ENCODE data around the gene ANXA2. TPM values are rescaled to one million over a fixed set of nuclear protein-coding genes. Genes with fewer than 3 reads are reported as not detected.

ANXA2 gene
- total RNA-seq, 2 experiments from 2014 or later: 16.9 to 18.0 TPM

DNA sequence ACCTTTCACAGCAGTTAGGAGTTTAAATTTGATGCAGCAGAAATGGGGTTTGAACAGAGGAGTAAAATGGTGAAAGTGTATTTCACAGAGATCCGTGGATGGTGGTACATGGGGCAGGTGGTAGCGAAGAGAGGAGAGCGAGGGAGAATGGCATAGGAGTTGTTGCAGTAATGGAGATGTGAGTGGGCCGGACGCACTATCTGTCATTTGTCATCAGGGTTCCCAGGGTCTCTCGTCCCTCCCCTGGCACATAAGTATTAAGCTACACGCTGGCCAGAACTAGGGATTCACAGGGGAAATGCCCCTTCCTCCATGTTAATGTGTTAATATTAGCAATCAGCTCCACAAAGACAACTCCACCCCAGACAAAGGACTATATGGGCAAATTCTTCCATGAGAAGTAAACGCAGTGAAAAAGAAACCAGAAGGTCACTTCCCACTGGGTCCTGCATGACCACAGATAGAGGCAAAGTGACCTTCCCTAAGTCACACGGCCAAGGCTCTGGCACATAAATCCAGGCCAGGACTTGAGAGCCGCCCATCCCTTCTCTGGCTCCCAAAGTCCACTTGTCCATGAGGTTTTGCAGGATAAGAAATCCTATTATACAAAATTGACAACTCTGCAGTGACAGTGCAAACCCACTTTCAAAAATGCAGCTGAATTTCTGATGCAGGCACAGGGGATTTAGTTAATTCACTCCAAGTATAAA lies 42.5 kb downstream of the ANXA2 start:
- peaks cover 11% of the 10 kb centered on the region for H3K36me3 Mint-ChIP-seq (ENCODE audit: low read depth)
- no peak for DNase-seq
- peaks cover 3% of the 10 kb centered on the region for H3K9me3 Mint-ChIP-seq
- no peak overlapping the region for H3K4me3 Mint-ChIP-seq
- CTCF ChIA-PET: interaction anchor here (0.7 kb wide), 1 partner anchor 1766 kb away, joined by 4 read pairs; no protein-coding TSS in a partner anchor
- H3K27me3 Mint-ChIP-seq (ENCODE audit: low read depth): no peaks in the 10 kb centered on the region
- no peaks in the 10 kb centered on the region for H3K4me1 Mint-ChIP-seq (ENCODE audit: low read depth)
- intact Hi-C loops (cut with micrococcal nuclease): no loop called here
- no peak overlapping the region for H3K27ac Mint-ChIP-seq

DNA sequence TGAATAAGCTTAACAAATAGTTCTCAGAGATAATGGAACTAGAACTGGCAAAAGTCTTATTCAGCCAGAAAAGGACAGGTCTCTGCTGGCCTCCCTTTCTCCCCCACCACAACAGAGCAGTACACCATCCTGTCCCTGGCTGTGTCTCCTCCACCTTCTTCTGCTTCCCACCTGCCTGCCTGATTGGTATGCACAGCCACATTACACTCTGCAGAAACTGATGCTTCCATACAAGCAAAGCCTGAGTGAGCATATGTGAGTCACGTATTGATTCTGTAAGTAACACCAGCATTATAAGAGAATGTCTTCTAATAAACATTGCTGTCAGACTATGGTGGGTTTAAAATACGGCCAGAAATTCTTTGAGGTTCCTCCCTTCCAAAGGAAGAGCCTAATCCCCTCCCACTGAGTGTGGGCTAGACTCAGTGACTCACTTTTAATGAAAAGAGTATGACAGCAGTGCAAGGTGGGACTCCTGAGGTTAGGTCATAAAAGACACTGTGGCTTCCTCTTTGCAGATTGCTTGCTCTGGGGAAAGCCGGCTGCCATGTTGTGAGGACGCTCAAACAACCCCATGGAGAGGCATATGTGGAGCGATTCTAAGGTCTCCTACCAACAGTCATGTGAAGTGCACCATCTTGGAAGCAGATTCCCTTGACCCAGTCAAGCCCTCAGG lies 44.4 kb downstream of the ANXA2 start:
- no peak for DNase-seq
- H3K36me3 Mint-ChIP-seq (ENCODE audit: low read depth): peaks cover 15% of the 10 kb centered on the region
- H3K27me3 Mint-ChIP-seq (ENCODE audit: low read depth): no peaks in the 10 kb centered on the region
- no peak overlapping the region for H3K4me3 Mint-ChIP-seq
- H3K27ac Mint-ChIP-seq: no peak overlapping the region
- peaks cover 3% of the 10 kb centered on the region for H3K9me3 Mint-ChIP-seq
- CTCF ChIA-PET: no interaction called here
- H3K4me1 Mint-ChIP-seq (ENCODE audit: low read depth): no peaks in the 10 kb centered on the region
- intact Hi-C loops (cut with micrococcal nuclease): no loop called here

DNA sequence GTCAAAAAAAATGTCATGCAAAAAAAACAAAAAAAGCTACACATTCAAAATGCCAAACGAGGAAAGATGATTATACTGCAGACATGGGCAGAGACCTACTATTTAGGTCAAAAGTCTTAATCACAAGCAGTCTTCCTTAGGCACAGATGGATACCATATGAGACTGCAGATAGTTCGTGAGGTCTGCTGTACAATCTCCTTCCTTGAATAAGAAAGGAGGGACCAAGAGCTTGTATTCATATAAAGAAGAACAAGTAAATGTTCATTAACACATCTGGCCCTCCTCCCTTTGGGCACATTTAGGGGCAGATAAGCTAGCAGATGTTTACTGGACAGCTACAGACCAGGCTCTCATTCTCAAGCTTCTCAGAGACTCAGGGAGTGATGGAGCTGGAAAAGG lies 45.3 kb downstream of the ANXA2 start:
- H3K36me3 Mint-ChIP-seq (ENCODE audit: low read depth): peaks cover 18% of the 10 kb centered on the region
- CTCF ChIA-PET: interaction anchor here (0.6 kb wide), 1 partner anchor 8 kb away, joined by 3 read pairs; no protein-coding TSS in a partner anchor

DNA sequence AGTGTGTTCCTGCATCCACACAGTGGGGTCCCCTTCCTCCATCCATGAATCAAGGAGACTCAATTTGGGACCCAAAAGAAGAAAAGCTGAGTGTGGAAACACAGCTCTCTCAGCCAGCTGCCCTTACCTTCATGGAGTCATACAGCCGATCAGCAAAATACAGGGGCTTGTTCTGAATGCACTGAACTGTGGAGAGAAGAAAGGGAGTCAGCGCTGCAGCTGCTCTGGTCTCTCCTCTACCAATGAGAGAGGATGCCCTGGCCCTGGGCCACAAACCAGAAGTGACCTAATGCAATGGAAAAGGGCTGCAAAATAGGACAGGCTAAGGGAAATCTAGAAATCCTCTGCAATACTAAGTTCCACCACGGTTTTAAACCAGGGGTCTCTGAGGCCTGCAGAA lies 46.7 kb downstream of the ANXA2 start:
- intact Hi-C loops (cut with micrococcal nuclease): no loop called here
- CTCF ChIA-PET: interaction anchor here (0.6 kb wide), 1 partner anchor 814 kb away, joined by 3 read pairs; no protein-coding TSS in a partner anchor
- Mint-ChIP-seq H3K36me3 (ENCODE audit: low read depth) (peaks cover 18% of the 10 kb centered on the region), H3K4me1 (ENCODE audit: low read depth) (no peaks in the 10 kb centered on the region), H3K4me3 (no peak overlapping the region), H3K27me3 (ENCODE audit: low read depth) (no peaks in the 10 kb centered on the region), H3K9me3 (peaks cover 3% of the 10 kb centered on the region), H3K27ac (no peak overlapping the region)
- no peak for DNase-seq

More for the DNA sequence above, 45.3 kb downstream of the ANXA2 start:
- peaks cover 3% of the 10 kb centered on the region for H3K9me3 Mint-ChIP-seq
- H3K27ac Mint-ChIP-seq: no peak overlapping the region
- intact Hi-C loops (cut with micrococcal nuclease): no loop called here
- H3K4me1 Mint-ChIP-seq (ENCODE audit: low read depth): no peaks in the 10 kb centered on the region
- no peak for DNase-seq
- no peaks in the 10 kb centered on the region for H3K27me3 Mint-ChIP-seq (ENCODE audit: low read depth)
- no peak overlapping the region for H3K4me3 Mint-ChIP-seq

DNA sequence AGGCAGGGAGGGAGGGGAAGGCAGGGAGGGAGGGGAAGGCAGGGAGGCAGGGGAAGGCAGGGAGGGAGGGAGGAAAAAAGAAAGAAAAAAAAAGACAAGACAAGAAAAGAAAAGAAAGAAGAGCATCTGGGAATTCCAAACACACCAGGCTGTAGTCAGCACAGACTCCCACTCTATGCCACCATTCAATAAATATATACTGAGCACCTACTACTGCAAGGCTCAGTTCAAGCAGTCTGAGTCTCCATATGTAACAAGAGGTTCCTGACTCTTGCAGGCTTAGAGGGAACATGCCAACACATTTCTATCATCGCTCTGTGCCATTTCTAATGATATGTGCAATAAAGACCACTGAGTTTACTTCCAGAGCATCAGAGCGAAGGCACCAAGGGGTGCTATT lies 47.7 kb downstream of the ANXA2 start:
- H3K9me3 Mint-ChIP-seq: peaks cover 3% of the 10 kb centered on the region
- CTCF ChIA-PET: no interaction called here
- no peak for DNase-seq
- no peaks in the 10 kb centered on the region for H3K27me3 Mint-ChIP-seq (ENCODE audit: low read depth)
- no peak overlapping the region for H3K4me3 Mint-ChIP-seq
- H3K27ac Mint-ChIP-seq: no peak overlapping the region
- intact Hi-C loops (cut with micrococcal nuclease): no loop called here
- H3K4me1 Mint-ChIP-seq (ENCODE audit: low read depth): no peaks in the 10 kb centered on the region
- peaks cover 18% of the 10 kb centered on the region for H3K36me3 Mint-ChIP-seq (ENCODE audit: low read depth)

DNA sequence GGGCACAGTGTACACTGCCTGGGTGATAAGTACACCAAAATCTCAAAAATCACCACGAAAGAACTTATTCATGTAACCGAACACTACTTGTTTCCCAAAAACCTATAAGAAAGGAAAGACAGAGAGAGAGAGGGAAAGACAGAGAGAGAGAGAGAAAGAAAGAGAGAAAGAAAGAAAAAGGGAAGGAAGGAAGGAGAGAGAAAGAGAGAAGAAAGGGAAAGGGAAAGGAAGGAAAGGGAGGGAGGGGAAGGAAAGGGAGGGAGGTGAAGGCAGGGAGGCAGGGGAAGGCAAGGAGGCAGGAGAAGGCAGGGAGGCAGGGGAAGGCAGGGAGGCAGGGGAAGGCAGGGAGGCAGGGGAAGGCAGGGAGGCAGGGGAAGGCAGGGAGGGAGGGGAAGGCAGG lies 48.2 kb downstream of the ANXA2 start:
- Mint-ChIP-seq H3K27me3 (ENCODE audit: low read depth) (no peaks in the 10 kb centered on the region), H3K4me1 (ENCODE audit: low read depth) (no peaks in the 10 kb centered on the region), H3K27ac (no peak overlapping the region), H3K36me3 (ENCODE audit: low read depth) (peaks cover 18% of the 10 kb centered on the region), H3K4me3 (no peak overlapping the region), H3K9me3 (peaks cover 3% of the 10 kb centered on the region)
- CTCF ChIA-PET: no interaction called here
- no peak for DNase-seq
- intact Hi-C loops (cut with micrococcal nuclease): no loop called here

DNA sequence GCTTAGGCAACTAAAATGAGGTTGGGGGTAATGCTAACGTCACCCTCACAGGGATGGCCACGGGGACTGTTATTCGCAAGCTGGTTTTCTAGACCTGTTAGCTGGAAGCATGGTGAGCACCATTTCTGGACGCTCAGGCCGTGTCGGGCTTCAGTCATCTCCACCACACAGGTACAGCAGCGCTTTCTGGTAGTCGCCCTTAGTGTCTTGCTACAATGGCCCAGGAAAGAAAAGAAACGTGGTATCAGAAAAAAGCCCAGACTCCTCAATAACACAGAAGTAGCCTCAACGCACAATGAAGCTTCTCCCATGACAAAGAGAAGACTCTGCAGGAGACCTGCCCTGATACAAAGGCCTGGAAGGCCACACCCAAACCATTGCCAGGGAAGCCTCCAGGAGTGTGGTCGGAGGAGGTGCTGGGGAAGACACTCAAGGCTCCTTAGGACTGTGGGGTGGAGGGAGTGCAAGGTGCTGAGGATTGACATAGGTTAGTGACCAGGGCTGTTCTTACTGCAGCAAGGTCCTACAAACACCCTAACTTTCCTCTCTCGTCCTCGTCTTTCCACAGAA lies 50.2 kb downstream of the ANXA2 start:
- H3K27ac Mint-ChIP-seq: no peak overlapping the region
- intact Hi-C loops (cut with micrococcal nuclease): no loop called here
- no peaks in the 10 kb centered on the region for H3K27me3 Mint-ChIP-seq (ENCODE audit: low read depth)
- CTCF ChIA-PET: interaction anchor here (1.1 kb wide), 1 partner anchor 12 kb away, joined by 3 read pairs; no protein-coding TSS in a partner anchor
- no peaks in the 10 kb centered on the region for H3K9me3 Mint-ChIP-seq
- no peak for DNase-seq
- H3K4me3 Mint-ChIP-seq: no peak overlapping the region
- H3K36me3 Mint-ChIP-seq (ENCODE audit: low read depth): peaks cover 7% of the 10 kb centered on the region
- peaks cover 2% of the 10 kb centered on the region for H3K4me1 Mint-ChIP-seq (ENCODE audit: low read depth)

DNA sequence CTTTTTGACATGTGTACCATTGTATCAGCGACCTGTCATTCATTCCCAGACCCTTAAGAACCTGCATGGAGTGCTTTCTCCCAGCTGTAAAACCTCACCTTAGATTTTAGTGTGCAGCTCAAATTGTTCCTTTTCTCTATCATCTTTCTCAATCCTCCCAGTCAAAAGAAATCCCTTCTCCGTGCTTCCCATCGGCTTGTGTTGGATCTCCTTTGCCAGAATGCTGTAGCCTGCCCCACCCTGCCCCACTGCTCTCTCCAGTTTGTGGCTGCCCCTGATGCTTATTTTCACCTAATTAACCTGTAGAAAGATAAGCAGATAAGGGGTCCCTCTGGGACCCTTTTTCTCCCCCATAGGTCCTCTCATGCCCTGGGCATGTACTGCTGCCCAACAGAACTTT lies 51.1 kb downstream of the ANXA2 start:
- no peak overlapping the region for H3K4me3 Mint-ChIP-seq
- no peak for DNase-seq
- CTCF ChIA-PET: no interaction called here
- H3K27me3 Mint-ChIP-seq (ENCODE audit: low read depth): no peaks in the 10 kb centered on the region
- peaks cover 7% of the 10 kb centered on the region for H3K36me3 Mint-ChIP-seq (ENCODE audit: low read depth)
- no peaks in the 10 kb centered on the region for H3K9me3 Mint-ChIP-seq
- H3K27ac Mint-ChIP-seq: no peak overlapping the region
- intact Hi-C loops (cut with micrococcal nuclease): no loop called here
- peaks cover 2% of the 10 kb centered on the region for H3K4me1 Mint-ChIP-seq (ENCODE audit: low read depth)

DNA sequence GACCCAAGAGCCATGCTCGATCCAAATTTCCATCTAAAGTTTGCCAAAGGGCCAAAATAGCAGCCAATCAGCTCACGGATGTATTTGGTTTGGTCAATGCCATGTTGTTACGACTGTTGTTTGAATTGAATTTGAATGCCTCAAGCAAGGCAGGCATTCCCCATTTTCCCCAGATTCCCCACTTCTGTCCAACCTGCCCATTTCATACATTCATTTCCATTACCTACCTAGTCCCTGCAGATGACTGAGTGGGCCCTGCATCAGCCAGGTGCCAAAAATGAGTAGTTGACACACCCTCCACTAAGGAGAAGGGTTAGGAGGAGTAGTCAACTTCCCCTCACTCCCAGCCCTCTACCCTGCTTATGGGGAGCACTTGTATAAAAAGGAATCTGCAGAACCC lies 51.7 kb downstream of the ANXA2 start:
- H3K36me3 Mint-ChIP-seq (ENCODE audit: low read depth): peaks cover 7% of the 10 kb centered on the region
- H3K27ac Mint-ChIP-seq: no peak overlapping the region
- peaks cover 2% of the 10 kb centered on the region for H3K4me1 Mint-ChIP-seq (ENCODE audit: low read depth)
- no peak overlapping the region for H3K4me3 Mint-ChIP-seq
- intact Hi-C loops (cut with micrococcal nuclease): no loop called here
- no peaks in the 10 kb centered on the region for H3K27me3 Mint-ChIP-seq (ENCODE audit: low read depth)
- H3K9me3 Mint-ChIP-seq: no peaks in the 10 kb centered on the region
- CTCF ChIA-PET: no interaction called here
- DNase-seq: no peak

DNA sequence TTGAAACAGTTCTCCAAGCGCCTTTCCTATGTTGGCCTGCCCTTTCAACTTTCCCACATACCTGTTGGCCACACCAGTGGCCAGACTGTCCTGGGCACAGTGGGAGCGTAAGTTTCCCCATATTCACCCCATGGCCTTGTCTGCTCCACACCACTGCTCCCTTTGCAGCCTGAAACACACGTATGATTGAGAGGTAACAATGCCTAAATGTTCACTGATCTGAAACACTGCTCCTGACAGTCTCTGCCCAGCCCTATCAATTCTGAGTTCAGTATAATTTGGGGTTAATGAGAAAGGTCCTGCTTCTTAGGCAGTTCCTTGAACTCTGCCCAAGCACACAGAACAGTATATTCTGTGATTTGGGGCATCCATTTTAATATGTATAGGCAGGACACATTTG lies 52.2 kb downstream of the ANXA2 start:
- CTCF ChIA-PET: no interaction called here
- no peaks in the 10 kb centered on the region for H3K9me3 Mint-ChIP-seq
- H3K4me3 Mint-ChIP-seq: no peak overlapping the region
- intact Hi-C loops (cut with micrococcal nuclease): no loop called here
- H3K36me3 Mint-ChIP-seq (ENCODE audit: low read depth): peaks cover 7% of the 10 kb centered on the region
- DNase-seq: no peak
- no peaks in the 10 kb centered on the region for H3K27me3 Mint-ChIP-seq (ENCODE audit: low read depth)
- H3K27ac Mint-ChIP-seq: no peak overlapping the region
- peaks cover 2% of the 10 kb centered on the region for H3K4me1 Mint-ChIP-seq (ENCODE audit: low read depth)

DNA sequence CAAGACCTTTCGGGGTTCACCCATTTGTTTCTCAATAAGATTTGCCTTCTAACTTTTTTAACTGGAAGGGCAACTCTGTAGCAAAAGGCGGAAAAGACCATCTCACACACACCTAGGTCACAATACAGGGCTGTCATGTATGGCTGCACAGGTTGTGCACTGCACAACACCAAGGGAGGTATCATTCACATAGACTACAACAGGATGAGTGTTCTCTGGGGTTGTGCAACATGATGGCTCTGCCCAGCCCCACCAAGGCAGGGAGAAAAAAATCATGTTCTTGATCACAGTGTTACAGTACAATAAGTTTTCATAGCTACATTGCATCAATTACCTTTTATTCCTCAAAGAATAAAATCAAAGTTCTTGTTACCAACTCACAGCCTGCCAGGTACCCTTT lies 52.8 kb downstream of the ANXA2 start:
- Mint-ChIP-seq H3K4me1 (ENCODE audit: low read depth) (peaks cover 2% of the 10 kb centered on the region), H3K4me3 (no peak overlapping the region), H3K9me3 (no peaks in the 10 kb centered on the region), H3K36me3 (ENCODE audit: low read depth) (peaks cover 7% of the 10 kb centered on the region), H3K27ac (no peak overlapping the region), H3K27me3 (ENCODE audit: low read depth) (no peaks in the 10 kb centered on the region)
- no peak for DNase-seq
- CTCF ChIA-PET: interaction anchor here (1.3 kb wide), 1 partner anchor 15 kb away, joined by 4 read pairs; no protein-coding TSS in a partner anchor
- intact Hi-C loops (cut with micrococcal nuclease): no loop called here

DNA sequence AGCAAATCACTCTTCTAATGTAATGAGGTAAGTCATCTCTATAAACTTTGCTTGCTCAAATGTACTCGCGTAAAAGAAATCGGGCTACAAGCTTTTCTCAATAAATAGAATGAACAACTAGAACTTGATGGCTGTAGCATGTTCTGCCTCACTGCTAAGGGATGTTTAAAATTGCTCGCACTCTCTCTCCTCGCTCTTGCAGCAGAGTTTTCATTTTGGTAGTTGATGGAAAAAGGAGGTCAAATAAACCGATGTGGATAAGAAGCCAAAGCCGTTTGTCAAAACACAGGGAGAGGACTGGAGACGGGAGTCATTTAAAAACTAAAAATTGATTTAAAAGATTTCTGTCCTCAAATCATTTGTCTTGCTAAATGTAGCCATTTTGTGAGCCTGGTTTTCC lies 53.3 kb downstream of the ANXA2 start:
- H3K9me3 Mint-ChIP-seq: no peaks in the 10 kb centered on the region
- CTCF ChIA-PET: interaction anchor here (1.3 kb wide), 1 partner anchor 15 kb away, joined by 4 read pairs; no protein-coding TSS in a partner anchor
- no peak overlapping the region for H3K27ac Mint-ChIP-seq
- intact Hi-C loops (cut with micrococcal nuclease): no loop called here
- H3K36me3 Mint-ChIP-seq (ENCODE audit: low read depth): peaks cover 7% of the 10 kb centered on the region
- H3K27me3 Mint-ChIP-seq (ENCODE audit: low read depth): no peaks in the 10 kb centered on the region
- no peak overlapping the region for H3K4me3 Mint-ChIP-seq
- peaks cover 2% of the 10 kb centered on the region for H3K4me1 Mint-ChIP-seq (ENCODE audit: low read depth)
- DNase-seq: no peak

Data from activated naive CD4-positive, alpha-beta T cell treated with anti-CD3 and anti-CD28 coated beads for 36 hours (primary cell).